CD4-positive, alpha-beta T cell treated with Interferon gamma for 1 hour (primary cell): ENCODE data around the gene HOXB3.

Experiments used
- DNase-seq: peaks from one replicate; pipeline ENCODE4 v3.0.0-alpha.2; 2020

The HOXB3 gene

GRCh38 chr17:48597528-48597777, 7.4 kb upstream of the HOXB3 start:
- no peak for DNase-seq

DNA sequence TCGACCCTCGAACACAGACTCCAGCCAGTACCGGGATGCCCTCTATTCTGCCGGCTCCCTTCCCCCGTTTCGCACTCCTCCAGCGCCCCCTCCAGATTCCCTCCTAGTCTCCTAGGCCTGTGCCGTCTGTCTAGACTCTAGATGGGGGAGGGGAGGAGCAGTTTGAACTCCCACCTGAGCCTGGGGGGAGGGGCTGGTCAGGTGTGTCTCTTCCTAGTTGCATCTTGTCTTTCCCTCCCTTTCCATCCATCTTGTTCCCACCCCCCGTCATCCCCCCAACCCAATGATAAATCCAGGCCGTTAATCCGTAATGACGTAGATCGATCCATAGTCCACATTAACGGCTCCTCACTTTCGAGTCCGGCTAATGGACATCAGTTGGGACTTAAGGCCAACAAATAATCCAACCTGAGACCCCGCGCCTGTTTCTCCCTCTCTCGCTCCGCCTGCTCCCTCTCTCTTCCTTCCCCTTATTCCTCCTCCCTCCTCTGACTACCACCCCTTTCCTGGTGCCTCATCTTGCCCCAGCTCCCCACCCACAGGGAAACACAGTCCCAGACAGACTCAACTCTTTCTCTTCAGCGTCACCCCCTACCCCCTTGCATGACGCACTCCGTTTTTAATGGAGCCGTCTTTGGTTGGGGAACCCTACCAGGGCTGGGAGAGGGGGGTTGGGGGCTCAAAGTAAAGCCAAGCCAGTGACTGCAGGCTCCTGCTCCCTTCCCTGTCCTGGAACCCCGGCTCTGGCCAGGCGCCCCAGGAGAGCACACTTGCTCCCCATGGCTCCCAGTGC, 6.9 kb upstream of the HOXB3 start:
- no peak for DNase-seq

- no peak for DNase-seq
Observed at GRCh38 chr17:48596000-48596734, 6.1 kb upstream of the HOXB3 start.

DNA sequence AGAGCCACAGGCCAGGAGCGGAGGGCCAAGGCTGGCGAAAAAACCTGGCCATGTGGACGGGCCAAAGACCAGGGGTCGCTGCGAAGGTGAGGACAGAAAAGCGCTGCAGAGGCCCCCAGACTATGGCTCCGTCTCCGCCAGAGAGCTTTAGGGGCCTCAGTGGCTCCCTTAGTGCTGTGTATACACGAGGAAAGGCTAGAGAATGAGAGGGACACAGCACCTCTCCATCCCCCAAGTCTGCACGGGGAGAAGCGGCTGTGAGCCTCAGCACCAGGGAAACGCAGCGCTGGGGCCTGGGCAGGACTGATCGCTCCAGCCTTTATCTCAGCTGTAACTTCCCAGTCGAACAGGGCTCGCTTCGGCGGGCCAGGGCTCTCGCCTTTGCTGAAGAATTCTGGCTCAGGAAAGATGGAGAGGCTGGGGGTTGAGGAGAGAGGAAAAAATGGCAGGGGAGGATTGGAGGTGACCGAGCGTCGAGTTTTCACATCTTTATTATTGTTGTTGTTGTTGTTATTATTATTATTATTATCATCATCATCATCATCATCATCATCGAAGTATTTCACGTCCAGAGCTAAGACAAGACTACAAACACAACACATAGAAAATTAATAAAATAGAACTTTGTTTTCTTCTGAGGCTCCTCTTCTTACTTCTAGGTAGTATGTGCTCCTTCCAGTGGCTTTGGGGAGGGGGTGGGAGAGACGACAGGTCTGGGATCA, 5.4 kb upstream of the HOXB3 start:
- no peak for DNase-seq

DNA sequence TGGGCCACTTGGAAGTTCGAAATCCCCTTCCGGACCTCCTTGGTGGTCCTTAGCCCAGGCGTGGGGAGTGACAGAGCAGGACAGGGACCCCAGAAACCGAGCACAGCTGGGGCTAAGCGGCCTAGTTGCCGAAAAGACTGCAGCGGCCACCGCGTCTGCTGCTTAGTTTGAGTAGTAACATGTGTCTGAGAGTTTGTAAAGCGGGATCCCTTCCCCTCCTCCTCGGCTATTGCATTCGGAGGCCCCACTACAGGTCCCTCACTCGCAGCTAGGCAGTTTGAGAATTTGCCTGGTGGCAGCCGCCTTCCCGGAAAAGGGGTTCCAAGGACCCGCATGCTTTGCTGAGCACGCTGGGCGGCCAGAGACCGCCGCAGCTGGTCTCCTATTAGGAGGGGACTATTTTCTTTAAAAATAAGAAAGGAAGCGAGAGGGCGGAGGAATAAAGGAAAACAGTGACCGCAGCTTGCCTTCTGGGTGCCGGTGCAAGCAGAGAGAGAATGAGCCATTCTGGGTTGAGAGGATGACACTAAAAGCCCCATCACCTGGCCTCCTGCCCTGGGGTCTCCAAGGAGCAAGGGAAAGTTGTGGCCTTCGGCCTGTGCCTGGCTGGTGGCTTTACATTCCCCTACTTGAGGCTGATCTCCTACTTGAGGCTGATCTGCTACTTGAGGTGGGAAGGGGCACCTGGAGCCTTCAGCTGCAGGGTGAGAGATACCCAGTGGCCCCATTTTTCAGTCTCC, 4.7 kb upstream of the HOXB3 start:
- no peak for DNase-seq

DNA sequence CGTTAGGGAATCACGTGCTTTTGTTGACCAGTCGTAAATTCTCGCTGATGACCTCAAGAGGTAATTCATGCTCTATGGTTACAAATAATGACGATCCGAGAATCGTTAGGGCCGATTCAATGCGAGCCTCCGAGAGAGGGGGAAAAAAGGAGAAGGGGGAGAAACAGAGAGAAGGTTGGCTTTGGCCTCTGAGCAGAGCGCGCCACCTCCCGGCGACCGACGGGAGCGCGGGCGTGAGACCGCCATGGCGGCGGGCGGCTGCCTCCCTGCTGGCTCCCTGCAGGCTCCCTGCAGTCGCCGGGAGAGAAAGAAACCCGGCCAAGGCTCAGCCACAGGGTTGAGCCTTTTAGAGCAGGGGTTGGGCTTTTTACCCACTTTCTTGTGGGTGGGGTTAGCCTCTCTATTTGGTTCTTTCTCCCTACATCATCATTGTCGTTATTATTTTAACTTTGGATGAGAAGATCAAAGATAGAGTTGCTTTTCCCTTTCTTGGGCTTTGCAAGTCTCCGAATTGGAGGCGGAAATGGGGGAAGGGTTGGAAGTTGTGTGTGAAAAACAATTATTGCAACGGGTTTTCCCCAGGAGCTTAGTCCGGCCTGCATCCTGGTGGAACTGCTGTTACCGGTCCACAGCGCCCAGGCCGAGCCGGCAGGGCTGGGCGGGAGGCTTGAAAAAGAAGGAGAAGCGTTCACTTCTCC, 3.9 kb upstream of the HOXB3 start:
- peak; percentile 72 for DNase-seq

GRCh38 chr17:48593126-48593829, 3.2 kb upstream of the HOXB3 start, which contains the start of gene HOXB5:
Gene HOXB5, minus strand, starts transcription at chr17:48593779. Its CDS starts 97 bp downstream, at chr17:48593682.
- DNase-seq = no peak

GRCh38 chr17:48592577-48592976, 2.5 kb upstream of the HOXB3 start:
- no peak for DNase-seq

DNA sequence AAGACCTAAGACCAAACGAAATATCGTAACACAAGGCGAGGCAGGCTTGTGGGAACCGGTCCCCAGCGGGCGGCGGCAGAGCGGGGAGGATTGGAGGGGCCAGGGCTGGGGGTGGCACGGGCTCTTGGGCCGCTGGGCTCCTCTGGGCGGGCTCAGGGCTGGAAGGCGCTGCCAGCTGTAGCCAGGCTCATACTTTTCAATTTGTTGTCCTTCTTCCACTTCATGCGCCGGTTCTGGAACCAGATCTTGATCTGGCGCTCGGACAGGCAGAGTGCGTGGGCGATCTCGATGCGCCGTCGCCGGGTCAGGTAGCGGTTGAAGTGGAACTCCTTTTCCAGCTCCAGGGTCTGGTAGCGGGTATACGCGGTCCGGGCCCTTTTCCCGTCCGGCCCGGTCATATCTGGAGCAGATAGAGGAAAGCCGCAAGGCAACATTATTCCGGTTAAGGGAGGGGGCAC, 2.0 kb upstream of the HOXB3 start:
- no peak for DNase-seq

GRCh38 chr17:48591255-48592056, 1.4 kb upstream of the HOXB3 start:
- DNase-seq = no peak

DNA sequence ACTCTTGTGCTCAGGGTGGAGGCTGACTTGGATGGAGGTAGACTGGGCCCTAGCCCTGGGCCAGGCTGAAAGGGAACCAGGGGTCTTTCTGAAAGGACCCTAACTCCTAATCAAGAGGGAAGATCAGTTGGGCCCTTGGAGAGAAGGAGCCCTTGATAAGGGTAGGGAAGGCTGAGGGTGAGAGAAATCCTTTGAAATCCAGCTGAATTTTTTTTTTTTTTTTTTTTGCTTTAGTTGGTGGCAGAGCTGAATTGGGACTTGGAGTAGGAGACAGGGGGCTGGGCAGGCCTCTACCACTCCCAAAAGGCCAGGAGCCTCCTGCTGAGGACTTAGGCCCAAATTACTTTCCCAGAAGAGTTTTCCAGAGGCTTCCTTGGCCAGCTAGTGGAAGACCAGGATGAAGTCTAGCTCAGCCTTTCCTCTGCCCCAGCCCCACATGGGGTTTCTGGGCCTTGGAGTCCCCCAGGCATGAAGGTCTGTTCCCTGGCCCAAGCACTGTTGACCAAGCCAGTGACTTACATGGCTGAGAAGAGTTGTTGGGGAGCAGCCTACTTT, 643 bp upstream of the HOXB3 start:
- DNase-seq = no peak

- no peak for DNase-seq
Observed at GRCh38 chr17:48589060-48589830, 796 bp downstream of the HOXB3 start.

DNA sequence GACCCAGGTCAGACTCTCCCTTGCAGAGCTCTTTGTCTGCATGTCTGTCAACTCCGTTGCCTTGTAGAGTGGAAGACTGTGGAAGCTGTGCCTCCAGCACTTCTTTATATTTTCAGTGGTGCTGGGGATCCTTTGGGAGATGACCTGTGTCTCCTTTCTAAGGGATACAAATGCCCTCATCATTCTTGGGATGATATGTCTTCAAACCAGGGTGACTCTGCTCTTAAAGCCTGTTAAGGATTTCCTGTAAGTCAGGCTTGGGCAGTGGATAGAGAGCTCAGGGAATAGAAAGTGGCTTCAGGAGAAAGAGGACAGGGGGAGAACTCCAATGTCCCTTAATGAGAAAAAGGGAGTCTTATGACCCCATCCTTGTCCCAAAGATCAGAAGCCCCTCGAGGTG, 1.5 kb downstream of the HOXB3 start:
- DNase-seq = no peak

DNA sequence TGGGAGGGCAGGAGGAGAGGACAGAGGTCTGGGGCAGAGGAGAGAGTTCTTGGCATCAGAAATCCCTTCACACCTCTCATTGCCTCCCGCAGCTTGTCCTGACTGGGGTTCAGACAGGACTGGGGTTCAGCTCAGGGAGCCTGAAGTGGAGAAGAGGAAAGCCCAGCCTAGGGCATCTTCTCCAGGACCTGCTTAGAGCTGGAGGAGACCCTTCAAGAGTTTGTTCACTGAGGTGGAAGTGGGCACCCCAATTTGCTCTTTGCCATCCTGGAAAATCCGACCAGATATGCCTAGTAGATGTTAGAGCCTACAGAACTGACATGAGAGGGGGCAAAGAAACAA, 2.0 kb downstream of the HOXB3 start:
- no peak for DNase-seq

GRCh38 chr17:48587276-48588073, 2.6 kb downstream of the HOXB3 start:
- no peak for DNase-seq

DNA sequence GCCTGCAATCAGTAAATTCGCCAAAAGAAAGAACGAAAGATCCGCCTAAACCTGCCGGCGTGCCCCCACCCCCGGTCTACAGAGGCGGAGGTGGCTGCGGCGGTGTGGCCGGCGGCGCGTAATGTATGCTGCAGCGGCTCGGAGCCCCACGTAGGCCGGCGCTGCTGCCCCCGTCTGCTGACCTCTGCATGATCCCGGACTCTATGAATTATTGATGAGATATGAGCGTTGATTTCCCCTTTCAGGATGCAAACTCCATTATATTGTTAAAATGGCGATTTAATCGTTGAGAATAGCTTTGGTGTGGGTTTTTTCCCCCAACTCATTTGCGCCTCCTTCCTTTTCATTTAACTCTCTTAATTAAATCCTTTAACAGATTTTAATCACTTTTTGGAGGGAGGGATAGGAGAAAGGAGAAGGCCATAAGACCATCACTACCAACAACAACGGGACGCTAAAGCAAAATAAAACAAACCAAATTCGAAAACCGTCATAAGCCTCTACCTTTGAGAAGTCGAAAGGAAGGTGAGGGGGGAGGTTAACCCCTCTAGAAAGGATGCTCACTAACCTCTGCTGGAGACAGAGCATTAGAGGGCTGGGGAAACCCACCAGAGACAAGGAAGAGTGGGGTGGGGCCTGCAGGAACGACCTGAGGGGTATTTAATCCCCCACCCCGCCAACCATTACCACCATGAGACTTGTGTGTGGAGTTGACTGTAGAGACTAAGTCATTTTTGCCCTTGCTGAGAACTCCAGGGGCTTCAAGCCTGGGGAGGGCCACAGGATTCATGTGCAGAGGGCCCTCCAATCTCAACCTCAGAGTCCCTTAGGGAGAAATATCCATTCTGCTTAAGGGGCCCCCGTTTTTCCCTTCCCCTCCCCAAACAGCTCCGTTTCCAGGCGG, 3.4 kb downstream of the HOXB3 start:
- DNase-seq = no peak

DNA sequence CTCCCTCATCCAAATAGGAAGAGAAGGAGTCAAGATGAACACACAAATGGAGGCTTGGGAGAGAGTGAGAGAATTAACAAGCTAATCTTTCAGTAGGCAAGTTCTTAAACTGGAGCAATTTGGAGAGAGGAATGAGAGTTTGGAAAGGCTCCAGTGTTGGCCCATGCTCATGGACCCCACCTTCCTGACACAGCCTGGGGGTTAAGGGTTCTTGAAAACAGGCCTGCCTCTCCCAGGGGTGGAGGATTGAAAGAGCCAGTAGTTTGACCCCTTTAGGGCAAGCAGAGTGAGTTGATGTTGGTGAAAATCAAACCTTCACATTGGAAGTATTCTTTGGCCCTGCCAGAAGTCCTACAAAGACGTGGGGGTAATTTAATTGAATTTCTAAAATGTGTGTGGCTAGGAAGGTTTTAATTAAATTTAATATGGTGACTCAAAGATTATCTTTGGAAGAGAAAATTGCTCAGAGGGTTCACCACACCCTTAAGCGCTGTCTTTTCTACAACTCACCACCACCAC, 5.8 kb downstream of the HOXB3 start:
- no peak for DNase-seq
